Renal pelvis (tissue), 12 donors: ENCODE data around the gene TREH. TPM values are rescaled to one million over a fixed set of nuclear protein-coding genes. Genes with fewer than 3 reads are reported as not detected.
"Not testable (repeated sequence)": the region's sequence is repeated elsewhere in the genome, so short reads cannot be mapped to it uniquely, and the experiment has no call there.

ENCODE experiments used
- DNase-seq: peaks from one replicate; pipeline ENCODE4 v3.0.0-alpha.2; 2013
- long read RNA-seq, 16 experiments: transcript quantifications; one replicate each; lab custom pipeline, GENCODE V29; 2026
- polyA plus RNA-seq, 3 donors: library from polyadenylated mRNA; unstranded; fragments of 120-200 nt; gene quantifications; one replicate each; pipeline ENCODE4 v1.2.1, GENCODE V29; 2013; ENCODE audit not compliant: insufficient read length in 3 of 3

TREH gene
- 1 to 10 TPM in 2 of 3 donors, under 1 TPM in 1; 0.41 to 3.0 (median 2.6) TPM for polyA plus RNA-seq
- long read RNA-seq, donor 1, result 0 reads
- long read RNA-seq, donor 2, result 0 reads
- long read RNA-seq, donor 3, partial matches to known transcripts, result 0 of 1 reads
- long read RNA-seq, donor 3, other reads (novel, unspliced or antisense), result 0 of 1 reads
- long read RNA-seq, donor 4, result 0 reads
- long read RNA-seq, donor 5, result 0 reads
- long read RNA-seq, donor 6, partial matches to known transcripts, result 413 of 413 reads
- long read RNA-seq, donor 6, other reads (novel, unspliced or antisense), result 0 of 413 reads
- long read RNA-seq, donor 7, result 0 reads
- long read RNA-seq, donor 8, result 0 reads
- long read RNA-seq, donor 9, partial matches to known transcripts, result 0 of 1 reads
- long read RNA-seq, donor 9, other reads (novel, unspliced or antisense), result 0 of 1 reads
- long read RNA-seq, donor 10, result 0 reads
- long read RNA-seq, donor 11, result 0 reads
- long read RNA-seq, donor 12, partial matches to known transcripts, result 0 of 1 reads
- long read RNA-seq, donor 12, other reads (novel, unspliced or antisense), result 0 of 1 reads
- long read RNA-seq, donor 13, partial matches to known transcripts, result 11 of 22 reads
- long read RNA-seq, donor 13, other reads (novel, unspliced or antisense), result 11 of 22 reads
- long read RNA-seq, donor 14, result 0 reads
- long read RNA-seq, donor 15, partial matches to known transcripts, result 0 of 2 reads
- long read RNA-seq, donor 15, other reads (novel, unspliced or antisense), result 0 of 2 reads
- long read RNA-seq, donor 16, result 0 reads

GRCh38 chr11:118679483-118679882 is at the start of gene TREH:
TSS of gene TREH (minus strand) at chr11:118679650. CDS start at chr11:118679627, 23 bp downstream.
- no peak for DNase-seq

GRCh38 chr11:118728112-118728511 is 48.7 kb upstream of the TREH start:
- DNase-seq, result not testable (repeated sequence)

- not testable (repeated sequence) for DNase-seq
Measured at GRCh38 chr11:118727721-118728066, 48.2 kb upstream of the TREH start.

- DNase-seq, result not testable (repeated sequence)
Measured at GRCh38 chr11:118727001-118727720, 47.7 kb upstream of the TREH start.

GRCh38 chr11:118721478-118722015 is 42.1 kb upstream of the TREH start:
- not testable (repeated sequence) for DNase-seq

- not testable (repeated sequence) for DNase-seq
Measured at GRCh38 chr11:118720740-118721139, 41.3 kb upstream of the TREH start.

GRCh38 chr11:118720078-118720477 is 40.6 kb upstream of the TREH start:
- not testable (repeated sequence) for DNase-seq

- DNase-seq, result not testable (repeated sequence)
Measured at GRCh38 chr11:118718562-118718961, 39.1 kb upstream of the TREH start.

GRCh38 chr11:118717733-118718132 is 38.3 kb upstream of the TREH start:
- not testable (repeated sequence) for DNase-seq

GRCh38 chr11:118717221-118717620 is 37.8 kb upstream of the TREH start:
- not testable (repeated sequence) for DNase-seq

- no peak for DNase-seq
Measured at GRCh38 chr11:118715837-118716260, 36.4 kb upstream of the TREH start.

GRCh38 chr11:118715245-118715831 is 35.9 kb upstream of the TREH start:
- no peak for DNase-seq

- DNase-seq, result no peak
Measured at GRCh38 chr11:118714816-118715215, 35.4 kb upstream of the TREH start.

GRCh38 chr11:118714416-118714815 is 35.0 kb upstream of the TREH start:
- DNase-seq, result not testable (repeated sequence)

GRCh38 chr11:118708296-118708695 is 28.8 kb upstream of the TREH start:
- DNase-seq, result no peak

GRCh38 chr11:118706546-118706825 is 27.0 kb upstream of the TREH start:
- no peak for DNase-seq

GRCh38 chr11:118705791-118706545 is 26.5 kb upstream of the TREH start:
- DNase-seq, result no peak

GRCh38 chr11:118705111-118705741 is 25.8 kb upstream of the TREH start:
- no peak for DNase-seq

- no peak for DNase-seq
Measured at GRCh38 chr11:118703563-118704106, 24.2 kb upstream of the TREH start.
